Retinal pigment epithelial cell (primary cell): ENCODE measurements around the gene SDC3.

Experiments used
- DNase-seq: peaks from one replicate; pipeline ENCODE4 v3.0.0-alpha.2; 2010; ENCODE audit warnings: low read depth
- H3K4me3 ChIP-seq: 2 replicates; pipeline ENCODE4 v1.5.1; 2011; ENCODE audit warnings: mild to moderate bottlenecking, low read length, control low read depth, moderate library complexity
- CTCF ChIP-seq: conservative IDR thresholded peaks from 2 replicates; pipeline ENCODE4 v1.5.1; 2011; ENCODE audit warnings: low read depth, low read length, control low read depth, inconsistent platforms

SDC3 gene

GRCh38 chr1:30927448-30927847 lies 18.9 kb upstream of the SDC3 start:
- no peak for DNase-seq
- H3K4me3 ChIP-seq, result no peak overlapping the region
- TF ChIP-seq CTCF, result no peak

DNA sequence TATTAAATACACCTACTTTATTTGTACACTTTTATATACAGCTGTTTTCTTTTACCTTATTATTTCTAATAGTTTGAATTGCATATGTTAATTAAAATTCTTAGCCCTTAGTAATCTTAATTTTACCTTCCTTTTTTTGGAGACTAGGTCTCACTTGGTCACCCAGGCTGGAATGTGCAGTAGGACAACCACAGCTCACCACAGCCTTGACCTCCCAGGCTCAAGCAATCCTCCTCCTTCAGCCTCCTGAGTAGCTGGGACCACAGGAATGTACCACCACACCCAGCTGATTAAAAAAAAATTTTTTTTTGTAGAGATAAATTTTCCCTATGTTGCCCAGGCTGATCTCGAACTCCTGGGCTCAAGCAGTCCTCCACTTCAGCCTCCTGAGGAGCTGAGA lies 15.0 kb upstream of the SDC3 start:
- no peak for TF ChIP-seq CTCF
- H3K4me3 ChIP-seq, result no peak overlapping the region

DNA sequence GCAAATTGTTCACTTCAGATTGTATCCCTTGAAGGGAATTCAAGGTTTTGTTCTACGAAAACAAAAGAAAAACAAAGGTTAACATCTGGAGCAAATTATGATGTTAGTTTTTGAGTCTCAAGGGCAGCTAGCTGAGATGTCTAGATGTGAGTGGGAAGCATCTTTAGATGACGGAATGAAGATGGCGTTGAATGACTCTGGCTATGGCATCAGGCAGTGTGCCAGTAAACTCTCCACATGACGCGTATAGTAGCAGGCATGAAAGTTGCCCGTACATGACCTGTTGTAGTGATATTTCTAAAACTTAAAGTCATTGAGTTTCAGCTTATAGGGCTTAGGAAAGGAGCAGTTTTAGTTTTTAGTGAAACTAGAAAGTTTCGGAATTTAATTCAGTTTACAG lies 12.3 kb upstream of the SDC3 start:
- no peak for DNase-seq
- no peak overlapping the region for H3K4me3 ChIP-seq
- TF ChIP-seq CTCF, result no peak

More for the DNA sequence above, 15.0 kb upstream of the SDC3 start:
- DNase-seq, result no peak

DNA sequence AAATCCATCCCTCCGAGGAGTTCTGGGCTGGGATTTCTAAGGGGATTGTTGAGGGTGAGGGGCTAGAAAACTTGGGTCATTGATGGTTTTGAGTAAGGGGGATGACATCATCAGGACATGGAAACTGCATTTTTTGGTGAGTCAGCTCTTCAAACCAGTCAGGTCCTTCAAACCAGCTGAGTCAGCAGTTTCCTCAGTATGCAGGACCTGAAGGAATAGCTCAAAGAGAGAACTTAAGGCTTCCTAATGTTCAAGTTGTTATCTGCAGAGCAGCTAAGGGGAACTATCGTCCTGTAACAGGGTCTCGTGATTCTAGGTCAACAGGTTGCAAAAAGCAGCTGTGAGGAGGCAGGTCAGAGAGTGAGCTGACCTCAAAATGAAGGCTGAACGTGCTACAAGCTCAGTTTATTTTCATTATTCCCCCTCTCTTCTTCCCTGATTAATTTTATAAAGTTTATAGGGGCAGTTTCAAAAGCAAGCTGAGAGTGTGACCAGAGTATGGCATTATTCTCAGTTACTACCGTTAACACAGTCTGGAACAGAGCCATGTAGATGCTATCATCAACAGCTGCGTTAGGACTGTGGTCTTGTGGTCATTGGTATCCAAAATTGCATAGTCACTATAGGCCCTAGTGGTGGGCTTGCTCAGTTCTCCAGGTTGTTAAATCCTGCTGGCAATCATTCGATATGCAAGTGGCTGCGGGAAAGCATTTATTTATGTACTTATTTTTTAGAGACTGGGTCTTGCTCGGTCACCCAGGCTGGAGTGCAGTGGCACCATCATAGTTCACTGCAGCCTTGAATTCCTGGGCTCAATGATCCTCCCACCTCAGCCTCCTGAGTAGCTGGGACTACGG lies 10.7 kb upstream of the SDC3 start:
- no peak for DNase-seq
- no peak overlapping the region for H3K4me3 ChIP-seq
- TF ChIP-seq CTCF, result no peak

- no peak overlapping the region for H3K4me3 ChIP-seq
- TF ChIP-seq CTCF, result no peak
- no peak for DNase-seq
Measured at GRCh38 chr1:30916296-30916695, 7.7 kb upstream of the SDC3 start.

DNA sequence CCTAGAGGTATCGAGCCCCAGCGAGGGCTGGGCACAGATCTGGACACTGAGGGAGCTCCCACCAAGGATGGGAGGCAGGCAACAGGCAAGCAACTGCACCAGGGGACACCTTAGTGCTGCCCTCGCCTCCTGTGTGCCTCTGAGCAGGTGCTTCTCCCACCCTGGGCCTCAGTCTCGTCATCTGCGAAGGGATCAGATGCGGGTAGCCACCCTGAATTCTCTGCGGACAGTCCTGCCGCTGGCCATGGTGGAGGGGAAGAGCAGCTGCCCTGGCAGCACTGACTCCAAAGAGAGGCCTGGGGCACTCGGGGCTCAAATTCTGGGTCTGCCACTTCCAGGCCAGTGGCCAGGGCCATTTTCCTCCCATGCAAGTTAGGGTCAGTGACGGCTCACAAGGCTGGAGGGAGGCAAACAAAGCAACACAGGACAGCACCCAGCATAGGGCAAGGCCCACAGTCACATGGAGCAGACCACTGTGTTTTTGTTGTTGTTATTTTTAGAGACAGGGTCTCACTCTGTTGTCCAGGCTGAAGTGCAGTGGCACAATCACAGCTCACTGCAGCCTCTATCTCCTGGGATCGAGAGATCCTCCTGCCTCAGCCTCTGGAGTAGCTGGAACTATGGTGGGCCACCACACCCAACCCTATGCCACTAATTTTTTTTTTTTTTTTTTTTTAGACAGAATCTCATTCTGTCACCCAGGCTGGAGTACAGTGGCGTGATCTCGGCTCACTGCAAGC lies 7.1 kb upstream of the SDC3 start:
- no peak for TF ChIP-seq CTCF
- no peak for DNase-seq
- H3K4me3 ChIP-seq, result no peak overlapping the region
